IMR-90 (cell line): Measurements from ENCODE around the gene ADGRG7. TPM values are rescaled to one million over a fixed set of nuclear protein-coding genes. Genes with fewer than 3 reads are reported as not detected.

Source experiments
- ATAC-seq: fragments of 200-7000 bp; cut with Tn5 transposase; 2 replicates; pipeline ENCODE4 v1.9.1; 2020; ENCODE audit warnings: low read depth, mild to moderate bottlenecking, moderate library complexity
- BruUV-seq: library from RNA; stranded (reverse); fragments of 400-500 nt; replicated peaks from 2 replicates; lab custom pipeline; 2021; lab: Mats Ljungman, UMichigan
- CTCF ChIA-PET: fragments of 300-600 bp; formaldehyde crosslinking; extraction: SDS; loops from one replicate; lab custom pipeline; 2021; ENCODE audit warnings: antibody characterized with exemption; lab: Yijun Ruan, JAX
- POLR2A ChIA-PET: fragments of 300-600 bp; sonication (Branson Sonifier 250); formaldehyde crosslinking; loops from one replicate; lab custom pipeline; 2022; ENCODE audit warnings: antibody characterized with exemption; ENCODE audit not compliant: unreplicated experiment; lab: Charles Lee
- DNase-seq: peaks from one replicate; pipeline ENCODE4 v3.0.0; 2013
- H2AFZ ChIP-seq: replicated peaks from 2 replicates; pipeline ENCODE3; 2013; ENCODE audit warnings: low read length, mild to moderate bottlenecking; ENCODE audit not compliant: poor library complexity
- H2AK5ac ChIP-seq: 2 replicates; pipeline ENCODE4 v1.6.1; 2013; ENCODE audit warnings: low read depth, low read length, inconsistent platforms
- H2AK9ac ChIP-seq: replicated peaks from 2 replicates; pipeline ENCODE3; 2013; ENCODE audit warnings: mild to moderate bottlenecking, low read depth, low read length, moderate library complexity; ENCODE audit not compliant: poor library complexity
- H2BK120ac ChIP-seq: 2 replicates; pipeline ENCODE4 v1.6.1; 2013; ENCODE audit warnings: low read depth, low read length, inconsistent platforms
- H2BK15ac ChIP-seq: 3 replicates; pipeline ENCODE4 v1.6.1; 2013; ENCODE audit warnings: low read depth, low read length, inconsistent platforms
- H2BK20ac ChIP-seq: 2 replicates; pipeline ENCODE4 v1.6.1; 2013; ENCODE audit warnings: low read depth, mild to moderate bottlenecking, inconsistent platforms, low read length, moderate library complexity
- H2BK5ac ChIP-seq: 2 replicates; pipeline ENCODE4 v1.6.1; 2013; ENCODE audit warnings: mild to moderate bottlenecking, low read depth, low read length, inconsistent platforms; ENCODE audit not compliant: poor library complexity, severe bottlenecking
- H3K14ac ChIP-seq: replicated peaks from 2 replicates; pipeline ENCODE4 v1.6.1; 2013; ENCODE audit warnings: low read depth, low read length, inconsistent platforms
- H3K18ac ChIP-seq: 2 replicates; pipeline ENCODE4 v1.6.1; 2013; ENCODE audit warnings: low read depth, low read length, control low read depth
- H3K23ac ChIP-seq: 2 replicates; pipeline ENCODE4 v1.6.1; 2013; ENCODE audit warnings: low read depth, low read length, inconsistent platforms
- H3K27ac ChIP-seq: 2 replicates; pipeline ENCODE4 v1.5.1; 2013; ENCODE audit warnings: mild to moderate bottlenecking, control low read depth, low read length; ENCODE audit not compliant: insufficient read depth
- H3K27me3 ChIP-seq: 2 replicates; pipeline ENCODE4 v1.6.1; 2013; ENCODE audit warnings: low read length; ENCODE audit not compliant: control insufficient read depth, insufficient read depth
- H3K36me3 ChIP-seq: 2 replicates; pipeline ENCODE4 v1.6.1; 2013; ENCODE audit warnings: low read length, mixed read lengths; ENCODE audit not compliant: control insufficient read depth, insufficient read depth
- H3K4ac ChIP-seq: 2 replicates; pipeline ENCODE4 v1.6.1; 2013; ENCODE audit warnings: low read depth, low read length, inconsistent platforms
- H3K4me1 ChIP-seq: 2 replicates; pipeline ENCODE4 v1.6.1; 2013; ENCODE audit warnings: low read length, mixed read lengths; ENCODE audit not compliant: control insufficient read depth, insufficient read depth
- H3K4me2 ChIP-seq: 2 replicates; pipeline ENCODE4 v1.6.1; 2013; ENCODE audit warnings: low read depth, mild to moderate bottlenecking, control low read depth, low read length, moderate library complexity
- H3K4me3 ChIP-seq: 2 replicates; pipeline ENCODE4 v1.5.1; 2013; ENCODE audit warnings: low read depth, mild to moderate bottlenecking, control low read depth, low read length, moderate library complexity; ENCODE audit not compliant: insufficient read depth
- H3K56ac ChIP-seq: 2 replicates; pipeline ENCODE4 v1.6.1; 2013; ENCODE audit warnings: low read length, inconsistent platforms; ENCODE audit not compliant: insufficient read depth; ENCODE audit errors: extremely low read depth
- H3K79me1 ChIP-seq, 2 experiments: 2 replicates each; pipeline ENCODE4 v1.6.1; 2013; ENCODE audit warnings: low read length in 2 of 2, inconsistent platforms in 1 of 2, low read depth in 1 of 2
- H3K9ac ChIP-seq: 2 replicates; pipeline ENCODE4 v1.6.1; 2013; ENCODE audit warnings: low read depth, low read length, control low read depth
- H3K9me1 ChIP-seq: 2 replicates; pipeline ENCODE4 v1.6.1; 2013; ENCODE audit warnings: low read length, inconsistent platforms; ENCODE audit not compliant: insufficient read depth
- H3K9me3 ChIP-seq: 2 replicates; pipeline ENCODE4 v1.6.1; 2013; ENCODE audit warnings: low read length; ENCODE audit not compliant: control insufficient read depth, insufficient read depth
- H4K20me1 ChIP-seq: 2 replicates; pipeline ENCODE4 v1.6.1; 2013; ENCODE audit warnings: low read length, inconsistent platforms; ENCODE audit not compliant: insufficient read depth
- H4K5ac ChIP-seq: 2 replicates; pipeline ENCODE4 v1.6.1; 2013; ENCODE audit warnings: mild to moderate bottlenecking, low read depth, low read length, control low read depth
- H4K8ac ChIP-seq, 2 experiments: 2 replicates each; pipeline ENCODE4 v1.6.1; 2013; ENCODE audit warnings: low read depth in 2 of 2, low read length in 2 of 2, control low read depth in 1 of 2, inconsistent platforms in 1 of 2
- H4K91ac ChIP-seq: 2 replicates; pipeline ENCODE4 v1.6.1; 2013; ENCODE audit warnings: low read depth, low read length, inconsistent platforms; ENCODE audit not compliant: insufficient read depth
- CEBPB ChIP-seq: IDR thresholded peaks from 2 replicates; pipeline ENCODE4 v1.6.1; 2012; ENCODE audit warnings: low read depth, low read length, improper control_type of control experiment
- MAFK ChIP-seq: IDR thresholded peaks from 2 replicates; pipeline ENCODE4 v1.6.1; 2012; ENCODE audit warnings: low read depth, low read length, improper control_type of control experiment
- NFE2L2 ChIP-seq: fragments of 150-350 bp; IDR thresholded peaks from 2 replicates; pipeline ENCODE4 v1.6.1; 2016; ENCODE audit warnings: low read depth, mild to moderate bottlenecking, low read length
- RCOR1 ChIP-seq: IDR thresholded peaks from 2 replicates; pipeline ENCODE4 v1.6.1; 2012; ENCODE audit warnings: mild to moderate bottlenecking, low read length, improper control_type of control experiment; ENCODE audit not compliant: insufficient replicate concordance
- WGBS, 2 experiments: methylation state at CpG; one replicate each; pipeline versions ENCODE4 v1.1.5 to v1.1.7; 2013; ENCODE audit warnings: missing lambda C conversion rate in 2 of 2; ENCODE audit not compliant: insufficient read length in 1 of 2; ENCODE audit errors: extremely low coverage in 2 of 2; 5-methylcytosine and 5-hydroxymethylcytosine counted together
- dilution Hi-C: fragments of 300-500 bp; cut with HindIII; formaldehyde crosslinking; loops from one replicate; pipeline ENCODE4 v1.14.3; 2018; ENCODE audit warnings: low sequenced_read_pairs; ENCODE audit not compliant: unreplicated experiment
- in situ Hi-C: fragments of 300-500 bp; cut with MboI; formaldehyde crosslinking; loops from 3 replicates; pipeline ENCODE4 v1.14.3; 2019; ENCODE audit warnings: low sequenced_read_pairs, inconsistent platforms, mixed read lengths
- intact Hi-C: fragments of 100-400 bp; cut with micrococcal nuclease; formaldehyde crosslinking; loops from 2 replicates; pipeline ENCODE4 v1.10.0; 2022
- polyA plus RNA-seq, 3 experiments: library from polyadenylated mRNA; depleted of rRNA; stranded (reverse); fragments of >200 nt; gene quantifications; 2 replicates each; pipeline ENCODE4 v1.2.3, GENCODE V29; 2012; ENCODE audit warnings: low replicate concordance in 1 of 3
- total RNA-seq: library from RNA; depleted of rRNA; stranded (reverse); fragments of >200 nt; gene quantifications from 2 replicates; pipeline ENCODE4 v1.2.3, GENCODE V29; 2012

Gene ADGRG7
- total and polyA plus RNA-seq, 2 of the 4 experiments (the other 2 are of a cell fraction), result not detected

DNA sequence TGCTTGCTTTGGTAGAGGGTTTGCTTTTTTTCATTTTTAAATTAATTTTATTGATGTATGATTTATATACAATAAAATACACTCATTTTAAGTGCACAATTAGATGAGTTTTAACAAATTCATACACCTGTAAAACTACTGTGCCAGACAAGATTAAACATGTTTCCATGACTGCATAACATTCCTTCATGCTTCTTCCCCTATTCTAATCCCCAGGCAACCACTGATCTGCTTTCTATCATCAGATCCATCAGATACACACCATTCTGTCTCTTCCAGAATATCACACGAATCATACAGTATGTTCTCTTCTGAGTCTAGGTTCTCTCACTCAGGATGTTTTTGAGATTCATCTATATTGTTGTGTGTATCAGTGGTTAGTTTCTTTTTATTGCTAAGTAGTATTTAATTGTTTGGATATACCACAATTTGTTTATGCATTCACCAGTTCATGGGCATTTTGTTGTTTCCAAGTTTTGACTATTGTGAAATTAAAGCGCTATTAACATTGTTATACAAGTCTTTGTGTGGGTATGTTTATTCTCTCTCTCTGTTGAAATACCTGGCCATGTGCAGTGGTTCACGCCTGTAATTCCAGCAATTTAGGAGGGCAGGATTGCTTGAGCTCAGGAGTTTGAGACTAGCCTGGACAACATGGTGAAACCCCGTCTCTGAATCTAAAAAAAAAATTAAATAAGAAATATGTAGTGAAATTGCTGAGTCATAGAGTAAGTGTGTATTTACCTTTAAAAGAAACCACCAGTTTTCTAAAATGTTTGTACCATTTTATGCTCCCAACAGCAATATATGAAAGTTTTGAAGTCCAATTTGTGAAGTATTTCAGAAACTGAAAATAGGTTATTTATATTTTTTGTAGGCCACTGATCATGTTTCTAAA lies 92.9 kb downstream of the ADGRG7 start:
- Histone ChIP-seq H4K20me1 (no peaks in the 10 kb centered on the region), H2BK120ac (no peak overlapping the region), H3K4me1 (no peaks in the 10 kb centered on the region; the same call in 1 of the 2 replicates), H2AK9ac (no peak overlapping the region), H4K8ac (no peak overlapping the region), H2AK5ac (no peak overlapping the region), H3K4me3 (no peak overlapping the region), H3K9me3 (no peaks in the 10 kb centered on the region), H3K4ac (no peak overlapping the region), H3K9ac (no peak overlapping the region), H2AFZ (no peak overlapping the region), H3K27me3 (peaks cover 13% of the 10 kb centered on the region), H4K91ac (no peak overlapping the region), H2BK5ac (no peak overlapping the region), H3K27ac (no peak overlapping the region), H3K9me1 (no peaks in the 10 kb centered on the region), H3K56ac (no peak overlapping the region), H3K4me2 (no peak overlapping the region), H2BK20ac (no peak overlapping the region), H3K79me1 (no peaks in the 10 kb centered on the region), H4K5ac (no peak overlapping the region), H3K18ac (no peak overlapping the region), H3K23ac (no peak overlapping the region), H2BK15ac (no peak overlapping the region), H3K36me3 (no peaks in the 10 kb centered on the region), H3K14ac (no peak overlapping the region)
- dilution Hi-C loops, result no loop called here
- BruUV-seq, result no TSS peak
- in situ Hi-C loops, result no loop called here
- intact Hi-C loops, result no loop called here
- ChIA-PET CTCF (no interaction called here), POLR2A (no interaction called here)
- TF ChIP-seq NFE2L2, result peak; percentile 91
- TF ChIP-seq MAFK, result peak; percentile 59
- TF ChIP-seq RCOR1, result no peak
- 0 out of 2 replicates have a peak, but pooled peaks have one; percentile 3 for TF ChIP-seq CEBPB
- DNase-seq (no peak), ATAC-seq (no peak)
- WGBS, 2 experiments, result no CpG with 5 or more reads among the region's 4 CpGs
